ENCODE results near the gene SLC48A1. TPM values are rescaled to one million over a fixed set of nuclear protein-coding genes. Genes with fewer than 3 reads are reported as not detected.
A peak's percentile ranks its signal among the peaks of the same experiment; 100 is the strongest.

SLC48A1 gene
- total RNA-seq, 1 donor from 2014 or later: 13.0 TPM

DNA sequence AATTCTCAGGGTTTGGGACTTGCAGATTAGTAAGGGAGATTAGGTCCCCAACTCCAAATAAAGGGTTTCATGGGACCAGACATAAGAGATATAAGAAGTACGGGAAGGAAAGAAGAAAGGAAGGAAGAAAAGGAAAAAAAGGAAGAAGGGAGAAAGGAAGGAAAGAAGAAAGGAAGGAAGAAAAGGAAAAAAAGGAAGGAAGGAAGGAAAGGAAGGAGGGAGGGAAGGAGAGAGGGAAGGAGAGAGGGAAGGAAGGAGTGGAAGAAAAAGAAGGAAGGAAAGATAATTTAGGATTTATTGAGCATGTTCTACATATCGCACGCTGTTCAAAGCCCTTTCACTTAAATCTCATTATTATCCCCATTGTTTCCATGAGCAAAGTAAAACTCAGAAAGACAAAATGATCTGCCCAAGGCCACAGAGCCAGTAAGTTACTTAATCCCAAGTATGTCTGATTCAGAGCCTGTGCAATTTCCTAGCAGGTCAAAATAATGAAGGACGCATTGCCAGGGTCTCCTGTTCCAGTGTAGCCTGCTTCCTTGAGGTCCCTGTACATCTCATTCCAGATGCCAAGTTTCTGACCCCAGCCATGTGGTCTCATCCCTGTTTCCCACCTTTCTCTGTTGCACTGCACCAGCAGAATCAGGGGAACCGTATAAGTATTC is 50.5 kb downstream of the SLC48A1 start:
- H3K4me1 Mint-ChIP-seq: peaks cover 56% of the 10 kb centered on the region
- DNase-seq (ENCODE audit: low read depth, low spot score): no peak
- no peaks in the 10 kb centered on the region for H3K9me3 Mint-ChIP-seq
- TF ChIP-seq, protein P1, sequence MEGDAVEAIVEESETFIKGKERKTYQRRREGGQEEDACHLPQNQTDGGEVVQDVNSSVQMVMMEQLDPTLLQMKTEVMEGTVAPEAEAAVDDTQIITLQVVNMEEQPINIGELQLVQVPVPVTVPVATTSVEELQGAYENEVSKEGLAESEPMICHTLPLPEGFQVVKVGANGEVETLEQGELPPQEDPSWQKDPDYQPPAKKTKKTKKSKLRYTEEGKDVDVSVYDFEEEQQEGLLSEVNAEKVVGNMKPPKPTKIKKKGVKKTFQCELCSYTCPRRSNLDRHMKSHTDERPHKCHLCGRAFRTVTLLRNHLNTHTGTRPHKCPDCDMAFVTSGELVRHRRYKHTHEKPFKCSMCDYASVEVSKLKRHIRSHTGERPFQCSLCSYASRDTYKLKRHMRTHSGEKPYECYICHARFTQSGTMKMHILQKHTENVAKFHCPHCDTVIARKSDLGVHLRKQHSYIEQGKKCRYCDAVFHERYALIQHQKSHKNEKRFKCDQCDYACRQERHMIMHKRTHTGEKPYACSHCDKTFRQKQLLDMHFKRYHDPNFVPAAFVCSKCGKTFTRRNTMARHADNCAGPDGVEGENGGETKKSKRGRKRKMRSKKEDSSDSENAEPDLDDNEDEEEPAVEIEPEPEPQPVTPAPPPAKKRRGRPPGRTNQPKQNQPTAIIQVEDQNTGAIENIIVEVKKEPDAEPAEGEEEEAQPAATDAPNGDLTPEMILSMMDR (conservative IDR thresholded peaks at IDR 0.05): no peak
- H3K36me3 Mint-ChIP-seq (ENCODE audit: low read depth): no peaks in the 10 kb centered on the region
- H3K27me3 Mint-ChIP-seq (ENCODE audit: low read depth): no peaks in the 10 kb centered on the region
- H3K27ac Mint-ChIP-seq (ENCODE audit: unreplicated experiment): no peak overlapping the region
- H3K4me3 Mint-ChIP-seq: peak overlapping the region; percentile 9

DNA sequence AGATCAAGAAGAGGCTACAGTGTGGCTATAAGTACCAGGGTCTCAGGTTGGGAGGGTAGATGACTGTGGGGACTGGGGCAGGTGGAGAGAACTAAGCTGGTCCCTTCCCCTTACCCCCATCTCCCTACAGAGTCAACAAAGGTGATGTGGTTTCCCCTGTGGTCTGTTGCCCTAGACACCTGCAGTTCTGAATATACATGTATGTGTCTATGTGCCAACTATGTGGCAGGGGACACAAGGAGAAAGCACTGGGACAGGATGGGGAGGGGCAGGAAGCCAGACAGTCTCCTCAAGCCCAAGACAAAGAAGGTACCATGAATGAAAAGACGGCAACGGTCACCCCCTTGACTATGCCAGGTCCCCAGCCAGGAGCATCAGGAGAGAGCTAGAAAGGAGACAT is 51.2 kb downstream of the SLC48A1 start:
- no peaks in the 10 kb centered on the region for H3K9me3 Mint-ChIP-seq
- no peaks in the 10 kb centered on the region for H3K27me3 Mint-ChIP-seq (ENCODE audit: low read depth)
- TF ChIP-seq, protein P1 (conservative IDR thresholded peaks at IDR 0.05): no peak
- no peaks in the 10 kb centered on the region for H3K36me3 Mint-ChIP-seq (ENCODE audit: low read depth)
- no peak for DNase-seq (ENCODE audit: low read depth, low spot score)
- H3K4me1 Mint-ChIP-seq: peaks cover 61% of the 10 kb centered on the region
- H3K27ac Mint-ChIP-seq (ENCODE audit: unreplicated experiment): peak overlapping the region; percentile 86
- H3K4me3 Mint-ChIP-seq: no peak overlapping the region

- Mint-ChIP-seq H3K36me3 (ENCODE audit: low read depth) (no peaks in the 10 kb centered on the region), H3K27me3 (ENCODE audit: low read depth) (no peaks in the 10 kb centered on the region), H3K27ac (ENCODE audit: unreplicated experiment) (no peak overlapping the region), H3K4me3 (no peak overlapping the region), H3K4me1 (peaks cover 65% of the 10 kb centered on the region), H3K9me3 (no peaks in the 10 kb centered on the region)
- TF ChIP-seq, protein P1 (conservative IDR thresholded peaks at IDR 0.05): no peak
- no peak for DNase-seq (ENCODE audit: low read depth, low spot score)
These were observed 51.6 kb downstream of the SLC48A1 start for GRCh38 chr12:47824635-47825034.

GRCh38 chr12:47825173-47825639 is 52.2 kb downstream of the SLC48A1 start:
- H3K4me3 Mint-ChIP-seq: no peak overlapping the region
- TF ChIP-seq, protein P1 (conservative IDR thresholded peaks at IDR 0.05): no peak
- no peaks in the 10 kb centered on the region for H3K9me3 Mint-ChIP-seq
- DNase-seq (ENCODE audit: low read depth, low spot score): no peak
- H3K27ac Mint-ChIP-seq (ENCODE audit: unreplicated experiment): no peak overlapping the region
- no peaks in the 10 kb centered on the region for H3K36me3 Mint-ChIP-seq (ENCODE audit: low read depth)
- peaks cover 63% of the 10 kb centered on the region for H3K4me1 Mint-ChIP-seq
- H3K27me3 Mint-ChIP-seq (ENCODE audit: low read depth): no peaks in the 10 kb centered on the region

GRCh38 chr12:47828008-47828975 is 55.3 kb downstream of the SLC48A1 start:
- no peaks in the 10 kb centered on the region for H3K36me3 Mint-ChIP-seq (ENCODE audit: low read depth)
- peak overlapping the region; percentile 54 for H3K4me3 Mint-ChIP-seq
- no peak for DNase-seq (ENCODE audit: low read depth, low spot score)
- TF ChIP-seq, protein P1 (conservative IDR thresholded peaks at IDR 0.05): no peak
- H3K27me3 Mint-ChIP-seq (ENCODE audit: low read depth): no peaks in the 10 kb centered on the region
- H3K4me1 Mint-ChIP-seq: peaks cover 37% of the 10 kb centered on the region
- peak overlapping the region; percentile 66 for H3K27ac Mint-ChIP-seq (ENCODE audit: unreplicated experiment)
- H3K9me3 Mint-ChIP-seq: no peaks in the 10 kb centered on the region
